ENCODE data around the gene PRKCE.

DNA sequence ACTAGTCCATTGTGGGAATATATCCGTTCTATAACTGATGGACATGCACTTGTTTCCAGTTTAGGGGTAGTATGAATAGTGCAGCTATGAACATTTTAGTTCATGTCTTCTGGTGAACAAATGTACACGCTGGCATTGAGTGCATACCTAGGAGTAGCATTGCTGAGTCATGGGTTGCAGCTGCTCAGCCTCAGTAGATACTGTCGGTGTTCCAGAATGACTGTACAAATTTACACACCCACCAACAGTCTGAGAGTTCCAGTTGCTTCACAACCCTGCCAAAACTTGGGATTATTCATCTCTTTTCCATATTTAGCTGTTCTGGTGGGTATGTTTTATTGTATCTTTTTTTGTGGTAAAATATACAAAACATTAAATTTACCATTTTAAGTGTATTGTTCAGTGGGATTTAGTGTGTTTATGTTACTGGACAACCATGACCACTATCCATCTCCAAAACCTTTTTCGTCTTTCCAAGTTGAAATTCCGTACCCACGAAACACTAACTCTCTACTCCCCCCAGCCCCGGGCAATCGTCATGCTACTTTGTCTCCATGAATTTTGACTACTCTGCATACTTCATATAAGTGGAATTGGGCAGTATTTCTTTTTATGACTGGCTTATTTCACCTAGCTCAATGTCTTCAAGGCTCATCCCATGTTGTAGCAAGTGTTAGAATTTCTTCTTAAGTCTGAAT is 281.0 kb downstream of the PRKCE start:
- TF ChIP-seq CHD2 (IDR thresholded peaks at IDR 0.05; ENCODE audit: low read length, partially characterized antibody) (no peak), TCF12 (IDR thresholded peaks at IDR 0.05) (peak; percentile 20; the same call in 1 of the 2 replicates), SMC3 (IDR thresholded peaks at IDR 0.05; ENCODE audit: low read depth, low read length) (no peak), FOXM1 (IDR thresholded peaks at IDR 0.05; ENCODE audit: low read depth) (no peak)
- TF ChIP-seq, protein P1, sequence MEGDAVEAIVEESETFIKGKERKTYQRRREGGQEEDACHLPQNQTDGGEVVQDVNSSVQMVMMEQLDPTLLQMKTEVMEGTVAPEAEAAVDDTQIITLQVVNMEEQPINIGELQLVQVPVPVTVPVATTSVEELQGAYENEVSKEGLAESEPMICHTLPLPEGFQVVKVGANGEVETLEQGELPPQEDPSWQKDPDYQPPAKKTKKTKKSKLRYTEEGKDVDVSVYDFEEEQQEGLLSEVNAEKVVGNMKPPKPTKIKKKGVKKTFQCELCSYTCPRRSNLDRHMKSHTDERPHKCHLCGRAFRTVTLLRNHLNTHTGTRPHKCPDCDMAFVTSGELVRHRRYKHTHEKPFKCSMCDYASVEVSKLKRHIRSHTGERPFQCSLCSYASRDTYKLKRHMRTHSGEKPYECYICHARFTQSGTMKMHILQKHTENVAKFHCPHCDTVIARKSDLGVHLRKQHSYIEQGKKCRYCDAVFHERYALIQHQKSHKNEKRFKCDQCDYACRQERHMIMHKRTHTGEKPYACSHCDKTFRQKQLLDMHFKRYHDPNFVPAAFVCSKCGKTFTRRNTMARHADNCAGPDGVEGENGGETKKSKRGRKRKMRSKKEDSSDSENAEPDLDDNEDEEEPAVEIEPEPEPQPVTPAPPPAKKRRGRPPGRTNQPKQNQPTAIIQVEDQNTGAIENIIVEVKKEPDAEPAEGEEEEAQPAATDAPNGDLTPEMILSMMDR (IDR thresholded peaks at IDR 0.05), result no peak

All from SK-N-SH (cell line).